CD14-positive monocyte (primary cell): ENCODE data around the gene CUBN. TPM values are rescaled to one million over a fixed set of nuclear protein-coding genes. Genes with fewer than 3 reads are reported as not detected.
A peak's percentile ranks its signal among the peaks of the same experiment; 100 is the strongest.

Source experiments
- DNase-seq, 3 donors: peaks; one replicate each; pipeline ENCODE4 v3.0.0-alpha.2; 2011 to 2022
- H2AFZ ChIP-seq: 2 replicates; pipeline ENCODE4 v1.6.0; 2012; ENCODE audit warnings: mild to moderate bottlenecking, low read depth, low read length, inconsistent platforms; ENCODE audit not compliant: insufficient read depth, poor library complexity, severe bottlenecking
- H3K27ac ChIP-seq, 2 donors: 1 replicate in 1 of 2; 2 replicates in 1 of 2; pipeline ENCODE4 v1.5.1; 2012 to 2013; ENCODE audit warnings: low read length in 2 of 2, control low read depth in 1 of 2, inconsistent platforms in 1 of 2, low read depth in 1 of 2, mild to moderate bottlenecking in 1 of 2
- H3K27me3 ChIP-seq, 2 donors: one replicate each; pipeline versions ENCODE4 v1.6.0 to v1.6.1; 2011 to 2013; ENCODE audit warnings: low read length in 2 of 2; ENCODE audit not compliant: control insufficient read depth in 2 of 2, insufficient read depth in 2 of 2
- H3K36me3 ChIP-seq, 2 donors: replicated peaks in 1 of 2; 1 replicate in 1 of 2; 2 replicates in 1 of 2; pipeline versions ENCODE4 v1.5.1 to v1.6.1; 2012 to 2013; ENCODE audit warnings: low read length in 2 of 2, control low read depth in 1 of 2, inconsistent platforms in 1 of 2, mild to moderate bottlenecking in 1 of 2; ENCODE audit not compliant: insufficient read depth in 2 of 2, control insufficient read depth in 1 of 2
- H3K4me1 ChIP-seq, 2 donors: 1 replicate in 1 of 2; 2 replicates in 1 of 2; pipeline versions ENCODE4 v1.5.1 to v1.6.1; 2012 to 2013; ENCODE audit warnings: low read length in 2 of 2, control low read depth in 1 of 2, inconsistent platforms in 1 of 2, mild to moderate bottlenecking in 1 of 2, moderate library complexity in 1 of 2; ENCODE audit not compliant: insufficient read depth in 2 of 2, control insufficient read depth in 1 of 2
- H3K4me2 ChIP-seq: replicated peaks from 2 replicates; pipeline ENCODE3; 2012; ENCODE audit warnings: low read length, moderate library complexity, mild to moderate bottlenecking; ENCODE audit not compliant: poor library complexity, severe bottlenecking; ENCODE audit errors: extremely low read depth
- H3K4me3 ChIP-seq, 3 experiments: fragments of 200-600 bp in 1 of 3; sonication (generic) in 1 of 3; replicated peaks in 1 of 3; 1 replicate in 2 of 3; 2 replicates in 1 of 3; pipeline ENCODE4 v1.5.1; 2011 to 2013; ENCODE audit warnings: low read length in 3 of 3, mild to moderate bottlenecking in 3 of 3, control low read depth in 2 of 3, low read depth in 2 of 3, inconsistent platforms in 1 of 3, moderate library complexity in 1 of 3
- H3K79me2 ChIP-seq: 2 replicates; pipeline ENCODE4 v1.6.0; 2012; ENCODE audit warnings: mild to moderate bottlenecking, control low read depth, inconsistent platforms, low read length, moderate library complexity; ENCODE audit not compliant: insufficient read depth
- H3K9ac ChIP-seq: 2 replicates; pipeline ENCODE4 v1.6.0; 2017; ENCODE audit warnings: low read length, mild to moderate bottlenecking; ENCODE audit not compliant: insufficient read depth, poor library complexity, severe bottlenecking
- H3K9me3 ChIP-seq, 2 donors: replicated peaks in 1 of 2; 1 replicate in 1 of 2; 2 replicates in 1 of 2; pipeline versions ENCODE4 v1.5.1 to v1.6.1; 2012 to 2013; ENCODE audit warnings: low read length in 2 of 2, control low read depth in 1 of 2; ENCODE audit not compliant: control insufficient read depth in 1 of 2, insufficient read depth in 1 of 2
- H4K20me1 ChIP-seq: 2 replicates; pipeline ENCODE4 v1.6.0; 2012; ENCODE audit warnings: mild to moderate bottlenecking, low read length, control low read depth, moderate library complexity; ENCODE audit not compliant: insufficient read depth
- H3K27ac Mint-ChIP-seq, 7 donors: one replicate each; pipeline ENCODE4 v1.8.0; 2020; ENCODE audit warnings: mild to moderate bottlenecking in 7 of 7, mixed read lengths in 7 of 7, moderate library complexity in 6 of 7, inconsistent platforms in 2 of 7
- H3K27me3 Mint-ChIP-seq, 3 donors: one replicate each; pipeline ENCODE4 v1.8.0; 2021 to 2022; ENCODE audit warnings: low read depth in 3 of 3, mild to moderate bottlenecking in 3 of 3, mixed read lengths in 3 of 3, moderate library complexity in 3 of 3, inconsistent platforms in 1 of 3
- H3K36me3 Mint-ChIP-seq, 2 donors: one replicate each; pipeline ENCODE4 v1.8.0; 2020; ENCODE audit warnings: mixed read lengths in 2 of 2, inconsistent platforms in 1 of 2, mild to moderate bottlenecking in 1 of 2
- H3K4me1 Mint-ChIP-seq: one replicate; pipeline ENCODE4 v1.8.0; 2020; ENCODE audit warnings: mild to moderate bottlenecking, mixed read lengths
- H3K4me3 Mint-ChIP-seq, 2 donors: one replicate each; pipeline ENCODE4 v1.8.0; 2020; ENCODE audit warnings: mild to moderate bottlenecking in 2 of 2, mixed read lengths in 2 of 2, moderate library complexity in 1 of 2
- H3K9me3 Mint-ChIP-seq, 7 donors: one replicate each; pipeline ENCODE4 v1.8.0; 2020 to 2022; ENCODE audit warnings: mixed read lengths in 7 of 7, mild to moderate bottlenecking in 6 of 7, moderate library complexity in 6 of 7, inconsistent platforms in 2 of 7
- CTCF ChIP-seq: fragments of 200-600 bp; IDR thresholded peaks from one replicate; pipeline ENCODE4 v1.8.0; 2022; ENCODE audit warnings: antibody characterized with exemption, mild to moderate bottlenecking
- WGBS: methylation state at CpG from one replicate; pipeline ENCODE4 v1.1.5; 2013; ENCODE audit warnings: missing lambda C conversion rate; ENCODE audit not compliant: insufficient coverage; 5-methylcytosine and 5-hydroxymethylcytosine counted together
- intact Hi-C, 2 donors: fragments of 100-400 bp; cut with micrococcal nuclease; formaldehyde crosslinking; loops; one replicate each; pipeline versions ENCODE4 v1.15.0 to v1.15.1; 2023
- polyA plus RNA-seq, 3 donors: library from polyadenylated mRNA; depleted of rRNA in 1 of 3; unstranded in 2 of 3; stranded (reverse) in 1 of 3; fragments of 300-500 nt in 2 of 3; fragments of >200 nt in 1 of 3; fragmentation: Illumina TruSeq in 2 of 3; gene quantifications; 1 replicate in 2 of 3; 2 replicates in 1 of 3; pipeline ENCODE4 v1.2.3, GENCODE V29; 2012 to 2021

CUBN gene
- polyA plus RNA-seq, 3 donors = 0.95 TPM; not detected in 2

- H4K20me1 ChIP-seq = no peaks in the 10 kb centered on the region
- no peak overlapping the region for H3K4me3 Mint-ChIP-seq
- H3K4me3 ChIP-seq = no peak overlapping the region
- 79% methylated on average over 3 of the region's 4 CpGs for WGBS
- H3K4me1 ChIP-seq = no peaks in the 10 kb centered on the region
- H3K9me3 ChIP-seq = no peaks in the 10 kb centered on the region
- no peaks in the 10 kb centered on the region for H3K36me3 Mint-ChIP-seq
- peaks cover 0 to 5% (median 1%) of the 10 kb centered on the region in 7 donors for H3K9me3 Mint-ChIP-seq
- TF ChIP-seq CTCF = no peak
- no peaks in the 10 kb centered on the region for H3K36me3 ChIP-seq
- peak overlapping the region in 1 of 7 donors; percentile 34 for H3K27ac Mint-ChIP-seq
- no peak overlapping the region for H3K9ac ChIP-seq
- peak in 2 of 3 donors; percentile 20 to 40 for DNase-seq
- H3K4me2 ChIP-seq = no peak overlapping the region
- H3K27me3 ChIP-seq = no peaks in the 10 kb centered on the region
- H2AFZ ChIP-seq = no peak overlapping the region
- H3K27ac ChIP-seq = no peak overlapping the region
- no peaks in the 10 kb centered on the region for H3K79me2 ChIP-seq
- H3K27me3 Mint-ChIP-seq = peaks cover 0 to 2% (median 0%) of the 10 kb centered on the region in 3 donors
- intact Hi-C loops = no loop called here
- H3K4me1 Mint-ChIP-seq = peaks cover 6% of the 10 kb centered on the region
These were observed 37.2 kb downstream of the CUBN start for GRCh38 chr10:17092216-17092944.

DNA sequence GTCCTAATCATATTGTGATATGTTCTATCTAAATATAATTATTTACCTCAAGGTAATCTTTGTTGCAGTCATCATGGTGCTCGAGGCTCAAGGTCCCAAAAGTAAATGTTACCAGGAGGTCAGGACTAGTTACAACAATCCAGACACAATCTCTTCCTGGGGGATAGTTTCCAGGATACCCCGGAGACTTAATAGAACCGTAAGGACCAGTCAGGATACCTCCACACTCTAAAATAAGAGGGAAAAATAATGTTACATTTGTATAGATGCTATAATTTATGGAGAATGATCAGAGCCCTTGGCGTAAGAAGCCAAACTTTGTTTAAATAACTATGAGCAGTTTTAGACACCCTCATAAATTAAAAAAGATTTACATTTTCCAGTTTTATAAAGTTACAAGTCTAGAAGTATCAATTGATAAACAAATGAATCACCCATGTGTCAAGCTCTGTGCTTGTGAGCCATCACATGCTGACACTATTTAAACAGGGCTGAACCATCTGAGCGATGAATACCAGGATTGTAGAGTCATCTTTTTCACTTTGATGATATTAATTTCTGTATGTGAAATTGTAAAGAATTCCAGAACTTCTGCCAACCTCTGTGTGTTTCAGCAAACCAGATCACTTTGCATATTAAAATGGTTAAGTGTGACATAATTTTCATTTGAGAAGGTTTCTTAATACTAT, 41.3 kb downstream of the CUBN start:
- H3K4me3 Mint-ChIP-seq = no peak overlapping the region
- no peak overlapping the region for H3K4me3 ChIP-seq
- H4K20me1 ChIP-seq = no peaks in the 10 kb centered on the region
- H3K36me3 ChIP-seq = no peaks in the 10 kb centered on the region
- H3K36me3 Mint-ChIP-seq = peaks cover 0 to 5% of the 10 kb centered on the region in 2 donors
- H3K9ac ChIP-seq = no peak overlapping the region
- intact Hi-C loops = no loop called here
- H3K4me1 Mint-ChIP-seq = peaks cover 16% of the 10 kb centered on the region
- H3K27me3 Mint-ChIP-seq = peaks cover 0 to 2% (median 0%) of the 10 kb centered on the region in 3 donors
- H3K9me3 ChIP-seq = no peaks in the 10 kb centered on the region
- no peak overlapping the region for H3K27ac ChIP-seq
- TF ChIP-seq CTCF = no peak
- H3K4me1 ChIP-seq = peaks cover 6 to 10% of the 10 kb centered on the region in 2 donors
- no peaks in the 10 kb centered on the region for H3K27me3 ChIP-seq
- H2AFZ ChIP-seq = no peak overlapping the region
- no peak overlapping the region for H3K27ac Mint-ChIP-seq
- no peaks in the 10 kb centered on the region for H3K9me3 Mint-ChIP-seq
- H3K4me2 ChIP-seq = no peak overlapping the region
- H3K79me2 ChIP-seq = no peaks in the 10 kb centered on the region
- no peak for DNase-seq
- 40% methylated on average over 1 of the region's 5 CpGs for WGBS
